Suprapubic skin (tissue), 4 donors: ENCODE data around the gene MOGAT3. TPM values are rescaled to one million over a fixed set of nuclear protein-coding genes. Genes with fewer than 3 reads are reported as not detected.

ENCODE experiments used
- DNase-seq, 2 donors: peaks; one replicate each; pipeline ENCODE4 v3.0.0-alpha.2; 2019; ENCODE audit warnings: low spot score in 2 of 2
- H3K27ac ChIP-seq: fragments of 200-600 bp; sonication (generic); one replicate; pipeline ENCODE4 v1.5.1; 2019
- H3K27me3 ChIP-seq: fragments of 200-600 bp; sonication (generic); one replicate; pipeline ENCODE4 v1.5.1; 2019
- H3K36me3 ChIP-seq: fragments of 200-600 bp; sonication (generic); one replicate; pipeline ENCODE4 v1.5.1; 2019
- H3K4me1 ChIP-seq: fragments of 200-600 bp; sonication (generic); one replicate; pipeline ENCODE4 v1.5.1; 2019
- H3K4me3 ChIP-seq: fragments of 200-600 bp; sonication (generic); one replicate; pipeline ENCODE4 v1.5.1; 2019; ENCODE audit warnings: mild to moderate bottlenecking
- H3K9me3 ChIP-seq: fragments of 200-600 bp; sonication (generic); one replicate; pipeline ENCODE4 v1.5.1; 2019
- CTCF ChIP-seq, 2 donors: fragments of 200-600 bp in 1 of 2; fragments of 450-650 bp in 1 of 2; sonication (generic) in 1 of 2; IDR thresholded peaks; one replicate each; pipeline ENCODE4 v1.5.1; 2016 to 2019; ENCODE audit warnings: antibody characterized with exemption in 2 of 2, mild to moderate bottlenecking in 1 of 2, moderate library complexity in 1 of 2
- EP300 ChIP-seq: sonication (generic); formaldehyde crosslinking; IDR thresholded peaks from one replicate; pipeline ENCODE4 v1.6.1; 2017; ENCODE audit warnings: antibody characterized with exemption
- POLR2A ChIP-seq, 2 donors: fragments of 450-650 bp; IDR thresholded peaks; one replicate each; pipeline ENCODE4 v1.6.1; 2017; ENCODE audit warnings: antibody characterized with exemption in 2 of 2, mild to moderate bottlenecking in 2 of 2, moderate library complexity in 2 of 2
- POLR2AphosphoS5 ChIP-seq, 3 donors: sonication (generic); formaldehyde crosslinking; IDR thresholded peaks; one replicate each; pipeline ENCODE4 v1.6.1; 2017; ENCODE audit warnings: antibody characterized with exemption in 3 of 3
- WGBS: methylation state at CpG from one replicate; pipeline ENCODE4 v1.1.5; 2018; 5-methylcytosine and 5-hydroxymethylcytosine counted together
- total RNA-seq, 4 donors: library from RNA; depleted of rRNA; stranded (reverse); fragments of >200 nt; gene quantifications; one replicate each; pipeline ENCODE4 v1.1.0, GENCODE V29; 2016

Gene MOGAT3
- total RNA-seq, 4 donors from 2014 or later = not detected

- H3K9me3 ChIP-seq = no peaks in the 10 kb centered on the region
- peaks cover 2% of the 10 kb centered on the region for H3K36me3 ChIP-seq
- peaks cover 18% of the 10 kb centered on the region for H3K4me1 ChIP-seq
- no peak overlapping the region for H3K27ac ChIP-seq
- H3K4me3 ChIP-seq = no peak overlapping the region
- 73% methylated on average over 2 of the region's 2 CpGs for WGBS
- H3K27me3 ChIP-seq = no peaks in the 10 kb centered on the region
- TF ChIP-seq CTCF (IDR thresholded peaks at IDR 0.05) (no peak), POLR2A (IDR thresholded peaks at IDR 0.05) (no peak), EP300 (no peak), POLR2AphosphoS5 (IDR thresholded peaks at IDR 0.05) (no peak)
- DNase-seq = no peak
Measured at GRCh38 chr7:101151908-101152651, 48.8 kb downstream of the MOGAT3 start.

Other genes starting within 250 kb of the MOGAT3 start
- gene MUC12, start 231.5 kb downstream of the MOGAT3 start, total RNA-seq = not detected
- under 1 TPM; 0.08 to 0.25 (median 0.14) TPM for gene MUC17, start 181.0 kb downstream of the MOGAT3 start, total RNA-seq
- gene TRIM56, start 115.6 kb downstream of the MOGAT3 start, total RNA-seq = 10 to 100 TPM; 12.1 to 28.9 (median 17.8) TPM
- gene SERPINE1, start 73.9 kb downstream of the MOGAT3 start, total RNA-seq = 10 to 100 TPM in 2 of 4 donors, 1 to 10 TPM in 2; 6.7 to 22.9 (median 13.0) TPM
- gene AP1S1, start 46.6 kb downstream of the MOGAT3 start, total RNA-seq = 10 to 100 TPM; 28.5 to 66.5 (median 50.0) TPM
- gene VGF, start 35.5 kb downstream of the MOGAT3 start, total RNA-seq = under 1 TPM in 3 of 4 donors, not detected in 1; 0.38 to 0.99 (median 0.59) TPM
- not detected for gene NAT16, start 20.7 kb downstream of the MOGAT3 start, total RNA-seq
- 10 to 100 TPM; 15.7 to 30.4 (median 22.7) TPM for gene PLOD3, start 16.5 kb upstream of the MOGAT3 start, total RNA-seq
- 10 to 100 TPM; 43.8 to 73.4 (median 66.9) TPM for gene ZNHIT1, start 17.1 kb upstream of the MOGAT3 start, total RNA-seq
- gene CLDN15, start 36.8 kb upstream of the MOGAT3 start, total RNA-seq = 10 to 100 TPM in 3 of 4 donors, 1 to 10 TPM in 1; 6.7 to 19.8 (median 12.5) TPM
- 100 to 1,000 TPM; 118 to 223 (median 198) TPM for gene FIS1, start 44.0 kb upstream of the MOGAT3 start, total RNA-seq
- 10 to 100 TPM in 3 of 4 donors, 1 to 10 TPM in 1; 6.8 to 15.3 (median 11.7) TPM for gene IFT22, start 120.8 kb upstream of the MOGAT3 start, total RNA-seq
- gene COL26A1, start 161.8 kb upstream of the MOGAT3 start, total RNA-seq = 1 to 10 TPM in 1 of 4 donors, not detected in 3; 1.1 TPM